ENCODE results near the gene ARMC3.
A peak's percentile ranks its signal among the peaks of the same experiment; 100 is the strongest.
"Not testable (repeated sequence)": the region's sequence is repeated elsewhere in the genome, so short reads cannot be mapped to it uniquely, and the experiment has no call there.

ARMC3 gene

DNA sequence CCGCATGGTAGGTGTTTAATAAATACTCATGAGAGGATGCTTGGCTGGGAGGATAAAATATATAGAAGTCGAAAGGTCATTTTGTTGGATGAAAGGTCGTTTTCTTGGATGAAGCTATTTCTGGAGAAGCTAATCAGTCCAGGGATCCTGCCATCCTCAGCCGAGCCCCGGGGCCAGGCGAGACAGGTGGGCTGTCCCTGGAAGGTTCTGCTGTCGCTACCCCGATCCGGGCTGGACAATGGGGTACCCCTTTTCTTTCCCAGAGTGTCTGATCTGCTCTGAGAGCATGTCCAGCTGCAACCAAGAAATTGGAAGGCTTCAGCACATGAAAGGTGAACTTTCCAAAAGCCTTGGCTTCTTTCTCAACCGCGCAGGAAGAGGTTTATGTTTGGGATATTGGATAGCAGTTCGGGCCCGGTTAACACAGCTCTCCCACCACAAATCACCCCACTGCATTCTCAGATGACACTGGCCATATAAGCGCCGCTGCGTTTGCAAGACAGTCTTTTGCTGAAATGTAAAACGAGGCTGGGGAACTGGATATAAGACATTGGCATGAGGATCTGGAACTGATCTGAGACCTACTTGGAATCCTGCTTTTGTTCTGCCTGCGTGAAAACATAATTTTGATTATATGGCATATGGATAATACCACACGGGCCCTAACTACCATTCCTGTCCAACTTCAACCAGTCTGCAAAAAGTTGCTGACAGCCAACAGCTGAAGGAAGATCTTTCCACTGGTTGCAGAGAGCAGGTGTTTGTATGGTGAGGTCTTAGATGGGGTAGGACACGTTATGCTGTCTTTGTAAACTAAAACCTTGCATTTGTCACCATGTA, 136.3 kb downstream of the ARMC3 start:
- CTCF ChIA-PET: interaction anchor here (1.6 kb wide), 1 partner anchor 1071 kb away, joined by 3 read pairs; no protein-coding TSS in a partner anchor
- no peak for DNase-seq (ENCODE audit: low read depth, low spot score)
- POLR2A ChIA-PET: no interaction called here
- no peak overlapping the region for H3K4me3 ChIP-seq (ENCODE audit: low read depth, low read length)
- TF ChIP-seq, protein P1, sequence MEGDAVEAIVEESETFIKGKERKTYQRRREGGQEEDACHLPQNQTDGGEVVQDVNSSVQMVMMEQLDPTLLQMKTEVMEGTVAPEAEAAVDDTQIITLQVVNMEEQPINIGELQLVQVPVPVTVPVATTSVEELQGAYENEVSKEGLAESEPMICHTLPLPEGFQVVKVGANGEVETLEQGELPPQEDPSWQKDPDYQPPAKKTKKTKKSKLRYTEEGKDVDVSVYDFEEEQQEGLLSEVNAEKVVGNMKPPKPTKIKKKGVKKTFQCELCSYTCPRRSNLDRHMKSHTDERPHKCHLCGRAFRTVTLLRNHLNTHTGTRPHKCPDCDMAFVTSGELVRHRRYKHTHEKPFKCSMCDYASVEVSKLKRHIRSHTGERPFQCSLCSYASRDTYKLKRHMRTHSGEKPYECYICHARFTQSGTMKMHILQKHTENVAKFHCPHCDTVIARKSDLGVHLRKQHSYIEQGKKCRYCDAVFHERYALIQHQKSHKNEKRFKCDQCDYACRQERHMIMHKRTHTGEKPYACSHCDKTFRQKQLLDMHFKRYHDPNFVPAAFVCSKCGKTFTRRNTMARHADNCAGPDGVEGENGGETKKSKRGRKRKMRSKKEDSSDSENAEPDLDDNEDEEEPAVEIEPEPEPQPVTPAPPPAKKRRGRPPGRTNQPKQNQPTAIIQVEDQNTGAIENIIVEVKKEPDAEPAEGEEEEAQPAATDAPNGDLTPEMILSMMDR (IDR thresholded peaks at IDR 0.05; ENCODE audit: insufficient read depth, low read length, missing control alignments): no peak

DNA sequence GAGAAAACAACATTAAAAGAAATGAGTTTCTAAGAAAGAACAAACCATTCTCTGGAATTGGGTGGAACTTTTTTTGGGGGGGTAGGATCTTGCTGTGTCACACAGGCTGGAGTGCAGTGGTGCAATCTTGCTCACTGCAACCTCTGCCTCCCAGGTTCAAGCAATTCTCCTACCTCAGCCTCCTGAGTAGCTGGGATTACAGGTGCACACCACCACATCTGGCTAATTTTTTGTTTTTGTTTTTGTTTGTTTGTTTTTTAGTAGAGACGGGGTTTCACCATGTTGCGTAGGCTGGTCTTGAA, 136.9 kb downstream of the ARMC3 start:
- DNase-seq (ENCODE audit: low read depth, low spot score); POLR2A ChIA-PET; CTCF ChIA-PET; H3K4me3 ChIP-seq (ENCODE audit: low read depth, low read length): not testable (repeated sequence)

DNA sequence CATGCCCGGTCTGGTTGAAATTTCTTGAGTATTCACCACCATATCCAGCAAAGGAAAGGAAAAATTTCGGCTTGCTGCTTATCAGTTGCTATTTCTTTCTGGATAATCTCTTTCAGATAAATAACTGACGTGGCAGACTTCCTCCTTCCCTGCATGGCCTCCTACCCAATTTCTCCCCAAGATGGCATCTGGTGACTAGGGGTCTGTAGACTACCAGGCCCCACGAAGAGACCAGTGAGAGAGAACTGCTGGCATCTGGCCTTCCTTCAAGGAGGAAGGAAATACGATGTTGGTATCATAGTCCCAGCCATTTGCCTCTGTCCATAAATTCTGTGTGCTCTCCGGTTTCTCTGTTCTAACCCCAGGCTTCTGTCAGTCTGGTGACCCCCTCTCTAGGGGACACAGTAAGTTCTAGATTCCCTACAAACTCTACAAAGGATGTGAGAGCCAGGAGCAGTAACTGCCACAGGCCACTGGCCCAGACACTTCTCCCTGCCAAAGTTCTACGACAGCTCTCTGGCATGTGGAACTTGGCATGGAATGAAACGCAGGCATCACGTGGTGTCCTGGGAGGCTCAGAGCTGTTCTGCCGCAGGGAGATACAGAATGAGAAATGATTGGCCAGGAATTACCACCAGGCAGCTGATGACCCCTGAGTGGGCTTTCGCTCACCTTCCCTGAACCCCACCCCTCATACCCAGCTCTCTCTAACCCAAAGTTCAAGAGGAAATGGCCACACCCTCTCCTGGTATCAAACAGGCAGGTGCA, 137.5 kb downstream of the ARMC3 start:
- ChIA-PET POLR2A (no interaction called here), CTCF (no interaction called here)
- DNase-seq (ENCODE audit: low read depth, low spot score): peak; percentile 45
- no peak overlapping the region for H3K4me3 ChIP-seq (ENCODE audit: low read depth, low read length)
- TF ChIP-seq, protein P1 (IDR thresholded peaks at IDR 0.05; ENCODE audit: insufficient read depth, low read length, missing control alignments): no peak

DNA sequence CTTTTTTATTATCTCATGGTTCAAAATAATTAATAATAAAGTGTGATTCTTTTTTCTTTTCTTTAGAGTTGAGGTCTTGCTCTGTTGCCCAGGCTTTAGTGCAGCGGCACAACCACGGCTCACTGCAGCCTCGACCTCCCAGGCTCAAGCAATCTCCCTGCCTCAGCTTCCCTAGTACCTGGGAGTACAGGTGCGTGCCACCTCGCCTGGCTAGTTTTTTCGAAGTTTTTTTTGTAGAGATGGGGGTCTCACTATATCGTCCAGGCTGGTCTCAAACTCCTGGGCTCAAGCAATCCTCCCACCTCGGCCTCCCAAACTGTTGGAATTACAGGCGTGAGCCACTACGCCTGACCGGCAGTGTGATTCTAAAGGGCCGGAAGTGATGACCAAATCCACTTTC, 139.5 kb downstream of the ARMC3 start:
- POLR2A ChIA-PET: no interaction called here
- CTCF ChIA-PET: interaction anchor here (0.9 kb wide), 1 partner anchor 10 kb away, joined by 3 read pairs; no protein-coding TSS in a partner anchor
- no peak for DNase-seq (ENCODE audit: low read depth, low spot score)
- TF ChIP-seq, protein P1 (IDR thresholded peaks at IDR 0.05; ENCODE audit: insufficient read depth, low read length, missing control alignments): no peak
- H3K4me3 ChIP-seq (ENCODE audit: low read depth, low read length): no peak overlapping the region

DNA sequence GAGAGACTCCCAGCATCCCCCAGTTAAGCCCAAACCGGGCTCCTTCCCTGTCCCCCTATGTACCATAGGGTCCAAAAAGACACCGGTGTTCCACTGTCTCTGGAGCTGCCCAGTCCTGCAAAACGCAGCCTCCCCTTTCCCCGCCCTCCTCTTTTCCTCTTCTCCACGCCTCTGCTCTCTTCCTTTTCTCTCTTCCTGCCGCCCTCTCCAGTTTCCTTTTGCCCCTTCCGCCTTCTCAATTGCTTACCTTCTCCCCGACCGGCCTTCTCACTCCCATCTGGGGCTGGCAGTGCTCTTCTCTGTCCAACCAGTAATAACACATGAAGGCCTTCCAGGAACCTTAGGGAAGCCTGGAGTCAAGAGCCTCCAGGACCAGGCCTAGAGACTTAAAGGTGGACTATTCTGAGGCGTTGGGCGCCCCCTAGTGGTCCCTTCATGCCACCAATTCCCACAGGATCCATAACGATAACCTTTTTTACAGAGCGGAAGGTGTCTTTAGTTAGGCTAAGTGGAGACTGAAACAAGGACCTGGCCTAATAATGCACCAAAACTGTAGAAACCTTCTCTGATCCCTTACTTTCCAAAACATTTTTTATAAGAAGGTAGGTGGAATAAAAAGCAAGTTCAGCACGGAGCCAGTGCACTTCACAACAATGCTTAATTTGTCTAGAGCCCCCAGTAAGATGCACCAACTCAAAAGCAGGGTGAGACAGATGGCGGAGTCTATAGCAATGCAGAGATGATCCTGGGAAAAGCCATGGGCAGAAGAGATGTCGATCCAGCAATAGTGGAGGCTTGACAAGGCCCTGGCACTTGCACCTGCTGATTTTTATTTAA, 140.3 kb downstream of the ARMC3 start:
- DNase-seq (ENCODE audit: low read depth, low spot score): no peak
- ChIA-PET CTCF (interaction anchor here (0.6 to 1.1 kb wide), 4 partner anchors 9 to 1075 kb away, joined by 3 to 5 read pairs (median 3); no protein-coding TSS in a partner anchor), POLR2A (no interaction called here)
- TF ChIP-seq, protein P1 (IDR thresholded peaks at IDR 0.05; ENCODE audit: insufficient read depth, low read length, missing control alignments): peak; percentile 81
- H3K4me3 ChIP-seq (ENCODE audit: low read depth, low read length): no peak overlapping the region

DNA sequence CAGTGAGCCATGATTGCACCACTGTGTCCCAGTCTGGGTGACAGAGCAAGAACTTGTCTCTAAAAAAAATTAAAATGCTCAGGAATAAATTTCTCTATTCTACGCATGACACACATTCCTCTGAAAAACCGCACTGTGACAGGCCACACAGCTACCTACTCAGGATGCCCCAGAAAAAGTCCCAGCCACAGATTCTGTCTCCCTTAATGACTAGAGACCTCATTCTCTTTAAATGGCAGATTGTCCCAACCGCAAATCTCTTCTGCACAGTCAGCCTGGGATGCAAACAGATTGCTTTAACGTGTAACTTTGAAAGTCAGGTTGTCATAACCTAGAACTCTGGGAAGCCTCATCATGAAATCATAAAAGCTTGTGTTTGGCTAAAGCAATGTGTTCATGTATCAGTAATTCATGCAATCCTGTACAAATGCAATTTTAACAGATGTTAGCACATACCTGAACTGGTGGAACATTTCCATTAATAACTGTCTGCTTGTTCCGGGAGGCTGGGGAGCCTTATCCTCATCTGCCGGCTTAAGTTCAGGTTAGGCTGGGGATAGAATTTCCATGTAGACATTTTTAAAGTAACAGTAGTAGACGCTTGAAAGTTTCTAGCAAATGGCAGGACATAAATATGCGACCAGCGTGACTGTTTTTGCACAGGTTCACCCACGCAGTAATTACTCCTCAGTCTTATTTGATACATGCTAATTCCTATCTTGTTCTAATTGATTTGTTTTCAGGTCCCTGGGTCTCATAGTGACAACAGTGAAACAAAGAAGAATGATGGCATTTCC, 141.4 kb downstream of the ARMC3 start:
- DNase-seq (ENCODE audit: low read depth, low spot score): no peak
- ChIA-PET POLR2A (interaction anchor here (0.6 kb wide), 1 partner anchor 92 kb away, joined by 3 read pairs; no protein-coding TSS in a partner anchor), CTCF (interaction anchor here (0.6 to 1.1 kb wide), 3 partner anchors 19 to 1076 kb away, joined by 3 to 5 read pairs (median 3); no protein-coding TSS in a partner anchor)
- TF ChIP-seq, protein P1 (IDR thresholded peaks at IDR 0.05; ENCODE audit: insufficient read depth, low read length, missing control alignments): no peak
- H3K4me3 ChIP-seq (ENCODE audit: low read depth, low read length): no peak overlapping the region

DNA sequence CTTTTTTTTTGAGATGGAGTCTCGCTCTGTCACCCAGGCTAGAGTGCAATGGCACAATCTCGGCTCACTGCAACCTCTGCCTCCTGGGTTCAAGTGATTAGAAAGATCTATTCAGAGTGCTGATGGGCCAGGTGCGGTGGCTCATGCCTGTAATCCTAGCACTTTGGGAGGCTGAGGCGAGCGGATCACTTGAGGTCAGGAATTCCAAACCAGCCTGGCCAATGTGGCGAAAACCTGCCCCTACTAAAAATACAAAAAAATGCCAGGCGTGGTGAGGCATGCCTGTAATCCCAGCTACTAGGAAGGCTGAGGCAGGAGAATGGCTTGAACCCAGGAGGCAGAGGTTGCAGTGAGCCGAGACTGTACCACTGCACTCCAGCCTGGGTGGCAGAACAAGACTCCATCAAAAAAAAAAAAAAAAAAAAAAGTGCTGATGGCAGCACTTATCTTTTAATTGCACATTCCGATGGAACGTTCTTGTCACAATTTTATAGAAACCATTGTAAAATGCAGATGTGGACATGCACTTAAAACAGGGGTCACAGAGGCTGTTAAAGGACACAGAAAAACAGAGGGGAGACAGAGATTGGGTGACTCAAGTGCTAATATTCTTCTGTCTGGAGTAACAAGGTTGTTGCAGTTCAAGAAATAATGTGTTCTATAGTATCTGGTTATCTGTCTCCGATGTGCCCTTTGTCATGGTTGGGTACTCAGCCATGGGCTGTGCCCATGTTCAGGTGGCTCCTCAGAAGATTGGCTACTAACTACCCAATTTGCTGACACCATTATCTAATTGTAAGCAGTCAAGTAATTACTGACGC, 142.4 kb downstream of the ARMC3 start:
- CTCF ChIA-PET; POLR2A ChIA-PET; H3K4me3 ChIP-seq (ENCODE audit: low read depth, low read length); DNase-seq (ENCODE audit: low read depth, low spot score): not testable (repeated sequence)
